Measurements from ENCODE around the gene SMKR1. TPM values are rescaled to one million over a fixed set of nuclear protein-coding genes. Genes with fewer than 3 reads are reported as not detected.
"Not testable (repeated sequence)": the region's sequence is repeated elsewhere in the genome, so short reads cannot be mapped to it uniquely, and the experiment has no call there.

Gene SMKR1
- total and polyA plus RNA-seq, 9 donors = 0.48 to 3.2 (median 0.67) TPM; not detected in 2

GRCh38 chr7:129471402-129471827, 30.9 kb upstream of the SMKR1 start:
- no peaks in the 10 kb centered on the region for H3K36me3 ChIP-seq
- no peaks in the 10 kb centered on the region for H3K27me3 ChIP-seq
- no peaks in the 10 kb centered on the region for H3K9me3 ChIP-seq
- intact Hi-C loops (cut with DNase I) = loop anchor here (5.0 to 10.0 kb wide), 4 partner anchors 104 to 257 kb away; no protein-coding TSS in a partner anchor
- H3K27ac ChIP-seq = no peak overlapping the region
- H3K4me3 ChIP-seq = no peak overlapping the region
- no peaks in the 10 kb centered on the region for H3K4me1 ChIP-seq (ENCODE audit: insufficient read depth)
- no peak for TF ChIP-seq POLR2A (IDR thresholded peaks at IDR 0.05)
- TF ChIP-seq, protein P1, sequence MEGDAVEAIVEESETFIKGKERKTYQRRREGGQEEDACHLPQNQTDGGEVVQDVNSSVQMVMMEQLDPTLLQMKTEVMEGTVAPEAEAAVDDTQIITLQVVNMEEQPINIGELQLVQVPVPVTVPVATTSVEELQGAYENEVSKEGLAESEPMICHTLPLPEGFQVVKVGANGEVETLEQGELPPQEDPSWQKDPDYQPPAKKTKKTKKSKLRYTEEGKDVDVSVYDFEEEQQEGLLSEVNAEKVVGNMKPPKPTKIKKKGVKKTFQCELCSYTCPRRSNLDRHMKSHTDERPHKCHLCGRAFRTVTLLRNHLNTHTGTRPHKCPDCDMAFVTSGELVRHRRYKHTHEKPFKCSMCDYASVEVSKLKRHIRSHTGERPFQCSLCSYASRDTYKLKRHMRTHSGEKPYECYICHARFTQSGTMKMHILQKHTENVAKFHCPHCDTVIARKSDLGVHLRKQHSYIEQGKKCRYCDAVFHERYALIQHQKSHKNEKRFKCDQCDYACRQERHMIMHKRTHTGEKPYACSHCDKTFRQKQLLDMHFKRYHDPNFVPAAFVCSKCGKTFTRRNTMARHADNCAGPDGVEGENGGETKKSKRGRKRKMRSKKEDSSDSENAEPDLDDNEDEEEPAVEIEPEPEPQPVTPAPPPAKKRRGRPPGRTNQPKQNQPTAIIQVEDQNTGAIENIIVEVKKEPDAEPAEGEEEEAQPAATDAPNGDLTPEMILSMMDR (IDR thresholded peaks at IDR 0.05) = no peak
- no peak for TF ChIP-seq EP300 (IDR thresholded peaks at IDR 0.05)
- no peak for DNase-seq

DNA sequence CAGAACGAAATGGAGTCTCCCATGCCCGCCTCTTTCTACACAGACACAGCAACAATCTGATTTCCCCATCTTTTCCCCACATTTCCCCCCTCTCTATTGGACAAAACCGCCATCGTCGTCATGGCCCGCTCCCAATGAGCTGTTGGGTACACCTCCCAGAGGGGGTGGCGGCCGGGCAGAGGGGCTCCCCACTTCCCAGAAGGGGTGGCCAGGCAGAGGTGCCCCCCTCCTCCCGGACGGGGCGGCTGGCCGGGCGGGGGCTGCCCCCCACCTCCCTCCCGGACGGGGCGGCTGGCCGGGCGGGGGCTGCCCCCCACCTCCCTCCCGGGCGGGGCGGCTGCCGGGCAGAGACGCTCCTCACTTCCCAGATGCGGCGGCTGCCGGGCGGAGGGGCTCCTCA, 26.4 kb upstream of the SMKR1 start:
- H3K9me3 ChIP-seq; DNase-seq; H3K27me3 ChIP-seq; H3K4me1 ChIP-seq (ENCODE audit: insufficient read depth); H3K36me3 ChIP-seq; H3K4me3 ChIP-seq; H3K27ac ChIP-seq: not testable (repeated sequence)
- intact Hi-C loops (cut with DNase I) = loop anchor here in 3 of 4 donors (10.0 kb wide), 2 partner anchors 111 to 261 kb away; no protein-coding TSS in a partner anchor
- 96 to 98% (median 97%) methylated on average over 14 to 27 of the region's 27 CpGs for WGBS, 3 donors

DNA sequence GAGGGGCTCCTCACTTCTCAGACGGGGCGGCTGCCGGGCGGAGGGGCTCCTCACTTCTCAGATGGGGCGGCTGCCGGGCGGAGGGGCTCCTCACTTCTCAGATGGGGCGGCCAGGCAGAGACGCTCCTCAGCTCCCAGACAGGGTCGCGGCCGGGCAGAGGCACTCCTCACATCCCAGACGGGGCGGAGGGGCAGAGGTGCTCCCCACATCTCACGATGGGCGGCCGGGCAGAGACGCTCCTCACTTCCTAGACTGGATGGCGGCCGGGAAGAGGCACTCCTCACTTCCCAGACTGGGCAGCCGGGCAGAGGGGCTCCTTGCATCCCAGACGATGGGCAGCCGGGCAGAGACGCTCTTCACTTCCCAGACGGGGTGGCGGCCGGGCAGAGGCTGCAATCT, 25.9 kb upstream of the SMKR1 start:
- intact Hi-C loops (cut with DNase I) = loop anchor here in 3 of 4 donors (10.0 kb wide), 2 partner anchors 112 to 262 kb away; no protein-coding TSS in a partner anchor
- not testable (repeated sequence) for H3K9me3 ChIP-seq; H3K4me3 ChIP-seq; H3K4me1 ChIP-seq (ENCODE audit: insufficient read depth); H3K36me3 ChIP-seq; H3K27ac ChIP-seq; H3K27me3 ChIP-seq; DNase-seq
- 97 to 98% (median 98%) methylated on average over 23 to 25 of the region's 27 CpGs for WGBS, 3 donors

DNA sequence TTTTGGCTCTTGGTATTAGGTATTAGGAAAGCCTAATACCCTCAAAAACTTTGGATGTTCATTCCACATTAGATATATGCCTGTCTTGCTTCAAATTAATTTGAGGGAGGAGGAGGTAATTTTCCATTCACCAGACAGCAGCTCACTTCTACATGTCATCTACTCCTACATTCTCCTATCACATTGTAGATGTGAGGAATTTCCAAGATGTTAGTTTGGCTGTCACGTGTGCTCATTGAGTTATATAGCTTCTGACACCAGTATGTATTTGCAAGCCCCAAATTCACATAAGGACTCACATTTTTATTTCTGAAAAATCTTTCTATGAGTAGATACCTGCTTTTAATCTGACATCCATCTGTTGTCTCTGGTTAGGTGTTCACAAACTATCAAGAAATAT, 22.5 kb upstream of the SMKR1 start:
- no peak for DNase-seq
- H3K27me3 ChIP-seq = no peaks in the 10 kb centered on the region
- H3K4me3 ChIP-seq = no peak overlapping the region
- TF ChIP-seq POLR2A (IDR thresholded peaks at IDR 0.05) (no peak), EP300 (IDR thresholded peaks at IDR 0.05) (no peak)
- TF ChIP-seq, protein P1 (IDR thresholded peaks at IDR 0.05) = no peak
- intact Hi-C loops (cut with DNase I) = loop anchor here in 3 of 4 donors (10.0 kb wide), 2 partner anchors 115 to 265 kb away; no protein-coding TSS in a partner anchor
- H3K9me3 ChIP-seq = peaks cover 0 to 4% of the 10 kb centered on the region in 2 donors
- H3K36me3 ChIP-seq = no peaks in the 10 kb centered on the region
- no peak overlapping the region for H3K27ac ChIP-seq
- WGBS, 3 donors = 72 to 74% (median 73%) methylated on average over 1 of the region's 1 CpG
- no peaks in the 10 kb centered on the region for H3K4me1 ChIP-seq (ENCODE audit: insufficient read depth)

- no peaks in the 10 kb centered on the region for H3K36me3 ChIP-seq
- no peak overlapping the region for H3K27ac ChIP-seq
- no peaks in the 10 kb centered on the region for H3K27me3 ChIP-seq
- H3K4me1 ChIP-seq (ENCODE audit: insufficient read depth) = no peaks in the 10 kb centered on the region
- intact Hi-C loops (cut with DNase I) = no loop called here
- WGBS, 3 donors = 92 to 96% (median 93%) methylated on average over 6 of the region's 6 CpGs
- no peak for DNase-seq
- no peak overlapping the region for H3K4me3 ChIP-seq
- H3K9me3 ChIP-seq = peaks cover 0 to 4% of the 10 kb centered on the region in 2 donors
- TF ChIP-seq EP300 (IDR thresholded peaks at IDR 0.05) (no peak), POLR2A (IDR thresholded peaks at IDR 0.05) (no peak)
- TF ChIP-seq, protein P1 (IDR thresholded peaks at IDR 0.05) = no peak
These were observed 21.5 kb upstream of the SMKR1 start for GRCh38 chr7:129480674-129481363.

- DNase-seq; H3K4me1 ChIP-seq (ENCODE audit: insufficient read depth); H3K36me3 ChIP-seq; H3K27ac ChIP-seq; H3K27me3 ChIP-seq; H3K9me3 ChIP-seq; H3K4me3 ChIP-seq; intact Hi-C loops (cut with DNase I): not testable (repeated sequence)
- WGBS, 3 donors = 94 to 98% (median 97%) methylated on average over 6 of the region's 6 CpGs
These were observed 21.0 kb upstream of the SMKR1 start for GRCh38 chr7:129481376-129481775.

All from ovary (tissue), 9 donors.